HPDE6-E6E7 (cell line): Measurements from ENCODE around the gene CXXC4.
A peak's percentile ranks its signal among the peaks of the same experiment; 100 is the strongest.

Source experiments
- DNase-seq: peaks from one replicate; pipeline ENCODE4 v3.0.0; 2011; ENCODE audit warnings: missing footprints; ENCODE audit errors: extremely low spot score

Gene CXXC4

DNA sequence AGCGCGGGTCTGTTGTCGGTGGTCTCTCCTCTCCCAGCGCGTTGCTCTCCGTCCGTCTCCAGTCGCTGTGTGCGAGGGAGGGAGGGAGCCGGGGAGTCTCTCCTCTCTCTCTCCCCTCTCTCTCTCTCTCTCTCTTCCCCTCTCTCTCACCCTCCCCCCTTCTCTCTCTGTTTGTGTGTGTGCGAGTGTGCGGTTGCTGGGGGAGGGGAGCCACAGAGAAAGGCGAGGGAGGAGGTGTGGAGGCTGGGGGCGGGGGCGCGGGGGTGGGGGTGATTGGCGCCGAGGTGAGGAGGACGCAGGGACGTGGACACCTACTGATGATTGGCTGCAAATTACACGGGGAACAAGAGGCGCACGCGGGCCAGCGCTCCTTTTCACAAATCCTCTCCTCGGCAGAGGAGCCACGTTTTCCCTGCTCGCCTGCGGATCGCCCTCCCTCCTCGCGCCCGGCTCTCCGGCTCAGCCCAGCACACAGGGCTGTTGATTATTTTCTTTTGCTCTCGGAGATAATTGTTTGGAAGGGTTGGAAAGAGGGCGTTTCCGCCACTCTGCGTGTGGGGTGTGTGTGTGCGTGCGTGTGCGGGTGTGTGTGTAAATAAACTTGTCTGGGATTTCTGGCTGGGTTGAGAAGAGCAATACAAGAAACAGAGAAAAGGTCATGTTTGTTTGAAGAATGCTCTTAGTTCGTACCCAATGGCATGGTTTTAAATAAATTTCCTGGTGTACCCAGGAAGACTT, at the start of gene CXXC4:
Gene CXXC4 (minus strand): TSS at position 73 of the 738 bp plus-strand sequence. CDS start 3,092 bp downstream, outside the sequence.
- peak; percentile 33 for DNase-seq

DNA sequence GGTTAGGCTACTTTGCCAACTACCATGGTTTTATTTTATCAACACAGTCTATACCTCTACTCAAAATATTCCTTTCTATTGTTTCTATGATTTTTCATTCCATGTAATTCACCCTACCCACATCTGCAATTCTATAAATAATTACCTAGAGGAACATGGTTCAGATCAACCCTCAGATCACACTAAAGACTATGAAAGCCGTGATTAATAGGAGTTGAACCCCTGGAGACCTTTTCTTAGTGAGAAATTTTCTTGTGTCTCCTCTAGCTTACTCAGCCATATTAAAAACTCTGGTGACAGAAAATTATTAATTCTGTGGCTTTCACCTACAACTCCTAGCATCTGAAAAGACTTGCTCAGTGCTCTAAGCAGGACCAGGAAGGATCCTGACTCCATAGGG, 38.5 kb upstream of the CXXC4 start:
- no peak for DNase-seq

- no peak for DNase-seq
These were observed 38.0 kb upstream of the CXXC4 start for GRCh38 chr4:104532677-104533076.

DNA sequence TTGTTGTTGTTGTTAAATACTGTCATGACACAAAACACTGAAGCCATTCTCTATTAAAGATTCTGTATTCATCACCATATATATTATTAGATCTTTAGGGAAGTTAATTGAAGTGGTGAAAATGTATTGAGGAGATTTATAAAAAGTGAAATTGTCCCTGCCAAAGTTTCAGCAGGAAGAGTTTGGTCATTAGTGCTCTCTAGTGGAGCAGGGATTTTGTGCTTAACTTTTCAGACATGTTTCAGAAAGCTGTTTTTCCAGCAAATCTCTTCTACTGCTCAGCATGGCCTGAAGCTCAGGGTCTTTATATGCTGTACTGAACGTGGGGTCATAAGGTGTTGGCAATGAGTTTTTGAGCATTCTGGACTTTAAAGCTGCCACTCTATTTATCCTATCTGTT, 36.7 kb upstream of the CXXC4 start:
- no peak for DNase-seq

DNA sequence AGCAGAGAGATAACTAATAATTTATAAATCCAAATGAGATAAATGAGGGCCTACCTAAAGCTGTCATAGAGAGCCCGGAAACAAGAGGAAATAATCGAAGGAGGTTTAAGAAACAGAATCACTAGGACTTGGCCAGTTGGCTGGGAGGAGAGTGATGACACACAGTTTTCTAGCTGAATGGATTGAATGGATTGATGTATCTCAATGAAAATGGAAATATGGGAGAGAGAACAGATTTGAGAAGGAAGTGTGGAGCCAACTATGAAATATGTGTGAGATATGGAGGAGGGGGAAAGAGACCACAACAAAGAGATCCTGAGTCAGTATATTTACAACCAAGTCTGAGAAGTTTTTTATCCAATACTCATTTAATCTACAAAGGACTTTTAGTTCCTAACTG, 35.7 kb upstream of the CXXC4 start:
- DNase-seq, result no peak

DNA sequence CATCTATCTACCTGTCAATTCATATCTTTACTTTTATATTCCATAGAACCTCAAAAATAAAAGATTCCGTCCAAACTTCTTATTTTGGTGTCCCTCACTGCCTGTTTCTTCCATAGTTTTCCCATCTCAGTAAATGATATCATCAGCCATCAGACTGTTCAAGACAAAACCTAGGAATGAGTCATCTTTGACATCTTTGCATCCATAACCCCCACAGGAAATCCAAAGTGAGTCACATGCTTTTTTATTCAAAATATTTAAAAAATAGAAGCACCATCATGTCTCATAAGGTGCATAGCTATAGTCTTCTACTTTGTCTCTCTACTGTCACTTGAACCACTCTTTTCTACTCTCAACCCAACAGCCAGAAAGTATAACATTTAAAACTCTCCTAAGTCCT, 29.9 kb upstream of the CXXC4 start:
- peak; percentile 5 for DNase-seq

DNA sequence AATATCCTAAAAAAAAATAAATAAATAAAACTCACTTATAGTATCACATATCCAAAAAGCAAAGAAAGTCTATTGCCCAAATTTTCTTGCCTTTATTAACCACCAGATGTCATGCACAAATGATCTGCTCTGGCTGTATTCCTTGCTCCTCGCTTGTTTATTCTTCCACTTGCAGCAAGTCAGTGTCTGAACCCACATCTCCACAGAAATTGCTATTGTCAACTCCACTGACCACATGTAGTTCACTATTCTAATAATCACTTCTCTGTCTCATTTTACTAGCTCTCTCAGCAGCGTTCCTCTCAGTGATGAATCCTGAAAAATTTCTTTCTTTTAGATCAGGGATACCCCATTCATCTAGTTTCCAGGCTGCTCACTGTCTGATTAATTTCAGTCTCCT, 29.3 kb upstream of the CXXC4 start:
- no peak for DNase-seq

- DNase-seq, result no peak
These were observed 24.9 kb upstream of the CXXC4 start for GRCh38 chr4:104519588-104519987.

- no peak for DNase-seq
These were observed 22.2 kb upstream of the CXXC4 start for GRCh38 chr4:104516884-104517283.

GRCh38 chr4:104508224-104508623, 13.5 kb upstream of the CXXC4 start:
- DNase-seq, result no peak

- DNase-seq, result no peak
These were observed 12.4 kb upstream of the CXXC4 start for GRCh38 chr4:104507112-104507511.

GRCh38 chr4:104504536-104504935, 9.8 kb upstream of the CXXC4 start:
- DNase-seq, result no peak

DNA sequence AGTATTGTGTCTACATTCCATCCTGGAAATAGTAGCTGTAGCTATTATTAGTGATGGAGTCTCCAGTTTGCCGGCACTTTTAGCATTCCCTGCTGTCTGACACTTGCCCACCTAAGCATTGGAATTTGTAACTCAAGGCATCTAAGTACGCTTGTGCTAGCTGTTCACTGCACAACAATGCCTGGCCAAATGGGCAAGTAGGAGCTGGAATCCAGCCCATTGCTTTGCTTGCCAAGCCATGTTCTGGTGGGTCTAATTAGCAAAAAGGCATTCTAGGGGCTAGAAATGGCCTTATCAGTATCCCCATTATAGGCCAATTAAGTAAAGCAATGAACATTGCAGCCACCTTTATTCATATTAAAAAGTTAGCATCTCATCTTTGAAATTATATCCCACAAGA, 7.8 kb upstream of the CXXC4 start:
- DNase-seq, result no peak

GRCh38 chr4:104501290-104501689, 6.6 kb upstream of the CXXC4 start:
- DNase-seq, result no peak

DNA sequence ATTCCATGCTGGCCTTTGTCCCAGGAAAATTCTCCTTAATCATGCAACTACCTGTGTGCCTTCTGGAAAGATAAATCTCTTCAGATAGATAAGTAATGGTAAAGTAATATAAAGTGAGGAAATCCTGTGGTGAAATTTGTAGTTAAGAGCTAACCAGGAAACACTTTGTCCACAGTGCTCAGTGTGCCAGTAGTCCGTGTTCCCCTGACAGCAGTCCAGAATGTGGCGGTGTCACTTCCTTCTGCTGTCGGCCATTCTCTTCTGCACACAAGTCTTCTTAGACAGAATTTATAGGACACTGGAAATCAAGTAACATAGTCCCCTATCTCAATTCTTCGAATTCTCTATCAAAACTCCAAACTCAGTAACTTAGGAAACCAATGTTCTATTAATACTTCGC, 5.7 kb upstream of the CXXC4 start:
- no peak for DNase-seq

DNA sequence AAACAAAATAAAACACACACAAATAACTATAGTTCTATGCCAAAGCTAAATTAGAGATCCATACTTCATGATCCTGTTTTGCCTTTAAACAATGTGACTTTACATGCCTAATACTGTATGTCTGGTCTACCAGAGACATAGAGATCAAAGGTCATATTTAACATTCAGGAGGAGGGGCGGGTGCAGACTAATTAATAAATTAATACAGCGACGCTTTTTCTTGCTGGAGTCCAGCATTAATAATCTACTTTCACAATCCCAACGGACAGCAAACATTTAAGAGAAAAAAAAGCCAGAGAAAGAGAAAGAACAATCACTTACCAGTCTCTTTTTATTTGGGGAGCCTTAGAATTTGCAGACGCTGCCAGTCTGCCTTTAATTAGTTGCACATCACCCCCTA, 509 bp downstream of the CXXC4 start:
- DNase-seq, result no peak

- no peak for DNase-seq
These were observed 1.4 kb downstream of the CXXC4 start for GRCh38 chr4:104493081-104493831.

- no peak for DNase-seq
These were observed 2.4 kb downstream of the CXXC4 start for GRCh38 chr4:104492183-104492771.

GRCh38 chr4:104491481-104492182, 3.1 kb downstream of the CXXC4 start:
- no peak for DNase-seq

GRCh38 chr4:104490770-104491480, 3.8 kb downstream of the CXXC4 start:
- no peak for DNase-seq

- no peak for DNase-seq
These were observed 4.5 kb downstream of the CXXC4 start for GRCh38 chr4:104490096-104490769.
